ENCODE data around the gene PRICKLE1.

- TF ChIP-seq NFRKB (IDR thresholded peaks at IDR 0.05; ENCODE audit: low read depth) (no peak), SMC3 (conservative IDR thresholded peaks at IDR 0.05; ENCODE audit: insufficient read depth, low read depth, low read length) (no peak), KLF13 (tag; IDR thresholded peaks at IDR 0.05; ENCODE audit: borderline replicate concordance, low read depth) (no peak), STAG1 (CRISPR knock-in tag; IDR thresholded peaks at IDR 0.05; ENCODE audit: borderline replicate concordance) (no peak)
Measured at GRCh38 chr12:42507081-42507480, 82.5 kb downstream of the PRICKLE1 start.
